Epithelial cell of esophagus (primary cell): Measurements from ENCODE around the gene SMTNL2.

ENCODE experiments used
- DNase-seq: peaks from one replicate; pipeline ENCODE4 v3.0.0; 2010; ENCODE audit warnings: low read depth
- H3K4me3 ChIP-seq: 2 replicates; pipeline ENCODE4 v1.5.1; 2011; ENCODE audit warnings: mild to moderate bottlenecking, low read length, control low read depth
- CTCF ChIP-seq: IDR thresholded peaks from 2 replicates; pipeline ENCODE4 v1.5.1; 2011; ENCODE audit warnings: low read depth, mild to moderate bottlenecking, low read length, control low read depth, inconsistent platforms; ENCODE audit not compliant: insufficient read depth; ENCODE audit errors: missing control alignments

SMTNL2 gene

GRCh38 chr17:4584101-4584916 is at the start of gene SMTNL2:
Gene SMTNL2, plus strand, starts transcription at chr17:4584529. Its CDS starts 77 bp downstream, at chr17:4584606.
- no peak within 1 kb of the TSS for H3K4me3 ChIP-seq
- DNase-seq: no peak
- TF ChIP-seq CTCF: no peak

GRCh38 chr17:4534928-4535666 is 49.2 kb upstream of the SMTNL2 start:
- H3K4me3 ChIP-seq: no peak overlapping the region
- no peak for DNase-seq
- TF ChIP-seq CTCF: no peak

- no peak overlapping the region for H3K4me3 ChIP-seq
- TF ChIP-seq CTCF: no peak
- no peak for DNase-seq
Measured at GRCh38 chr17:4535667-4536258, 48.6 kb upstream of the SMTNL2 start.

GRCh38 chr17:4536259-4536741 is 48.0 kb upstream of the SMTNL2 start:
- H3K4me3 ChIP-seq: no peak overlapping the region
- DNase-seq: no peak
- no peak for TF ChIP-seq CTCF

- DNase-seq: no peak
- no peak overlapping the region for H3K4me3 ChIP-seq
Measured at GRCh38 chr17:4536742-4537411, 47.5 kb upstream of the SMTNL2 start.

More at GRCh38 chr17:4536742-4537411, 47.5 kb upstream of the SMTNL2 start:
- TF ChIP-seq CTCF: no peak
